HG03095 (cell line): ENCODE measurements around the gene TMEM203.
"Not testable (repeated sequence)": the region's sequence is repeated elsewhere in the genome, so short reads cannot be mapped to it uniquely, and the experiment has no call there.

ENCODE experiments used
- ATAC-seq: cut with Tn5 transposase; IDR thresholded peaks from one replicate; pipeline ENCODE4 v1.9.1; 2021; ENCODE audit warnings: moderate library complexity; ENCODE audit not compliant: unreplicated experiment

TMEM203 gene

DNA sequence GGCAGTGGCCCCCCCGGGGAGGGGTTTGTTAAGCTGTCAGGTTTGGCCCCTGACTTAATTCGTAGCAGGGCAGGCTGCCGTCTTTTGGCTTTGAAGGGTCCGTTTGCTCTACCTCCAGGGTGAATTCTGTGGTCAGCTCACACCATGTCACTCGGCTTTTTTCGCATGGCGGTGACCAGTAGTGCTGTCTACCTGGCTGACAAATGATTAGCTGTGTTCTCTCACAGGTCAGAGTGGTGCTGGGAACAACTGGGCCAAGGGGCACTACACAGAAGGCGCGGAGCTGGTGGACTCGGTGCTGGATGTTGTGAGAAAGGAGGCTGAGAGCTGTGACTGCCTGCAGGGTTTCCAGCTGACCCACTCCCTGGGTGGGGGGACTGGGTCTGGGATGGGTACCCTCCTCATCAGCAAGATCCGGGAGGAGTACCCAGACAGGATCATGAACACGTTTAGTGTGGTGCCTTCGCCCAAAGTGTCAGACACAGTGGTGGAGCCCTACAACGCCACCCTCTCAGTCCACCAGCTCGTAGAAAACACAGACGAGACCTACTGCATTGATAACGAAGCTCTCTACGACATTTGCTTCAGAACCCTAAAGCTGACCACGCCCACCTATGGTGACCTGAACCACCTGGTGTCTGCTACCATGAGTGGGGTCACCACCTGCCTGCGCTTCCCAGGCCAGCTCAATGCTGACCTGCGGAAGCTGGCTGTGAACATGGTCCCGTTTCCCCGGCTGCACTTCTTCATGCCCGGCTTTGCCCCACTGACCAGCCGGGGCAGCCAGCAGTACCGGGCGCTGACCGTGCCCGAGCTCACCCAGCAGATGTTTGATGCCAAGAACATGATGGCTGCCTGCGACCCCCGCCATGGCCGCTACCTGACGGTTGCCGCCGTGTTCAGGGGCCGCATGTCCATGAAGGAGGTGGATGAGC lies 37.1 kb upstream of the TMEM203 start:
- ATAC-seq, result no peak

DNA sequence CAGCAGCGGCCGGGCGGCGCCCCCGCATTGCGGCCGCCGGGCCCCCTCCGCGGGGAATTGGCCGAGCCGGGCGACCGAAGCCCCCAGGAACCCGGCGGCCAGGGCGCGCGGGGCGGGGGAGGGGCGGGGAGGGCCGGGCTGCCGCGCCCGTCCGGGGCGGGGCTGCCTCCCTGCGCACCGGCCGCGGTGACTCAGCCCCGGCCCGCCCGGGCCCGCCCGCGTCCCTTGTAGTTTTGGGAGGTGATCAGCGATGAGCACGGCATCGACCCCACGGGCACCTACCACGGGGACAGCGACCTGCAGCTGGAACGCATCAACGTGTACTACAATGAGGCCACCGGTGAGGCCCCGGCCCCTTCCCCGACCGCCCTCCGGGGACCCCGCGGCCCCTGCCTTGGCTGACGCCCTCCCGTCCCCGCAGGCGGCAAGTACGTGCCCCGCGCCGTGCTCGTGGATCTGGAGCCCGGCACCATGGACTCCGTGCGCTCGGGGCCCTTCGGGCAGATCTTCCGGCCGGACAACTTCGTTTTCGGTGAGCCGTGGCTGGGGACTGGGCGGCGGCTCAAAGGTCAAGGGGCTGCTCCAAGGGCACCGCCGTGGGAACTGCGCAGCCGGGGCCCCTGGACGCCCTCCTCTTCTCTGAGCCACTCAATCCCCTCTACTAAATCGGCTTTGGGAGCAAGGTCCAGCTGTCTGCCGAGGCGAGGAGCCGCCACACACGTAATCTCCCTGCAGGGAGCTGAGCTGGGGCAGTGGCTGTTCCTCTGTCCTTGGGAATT lies 36.2 kb upstream of the TMEM203 start:
- no peak for ATAC-seq

DNA sequence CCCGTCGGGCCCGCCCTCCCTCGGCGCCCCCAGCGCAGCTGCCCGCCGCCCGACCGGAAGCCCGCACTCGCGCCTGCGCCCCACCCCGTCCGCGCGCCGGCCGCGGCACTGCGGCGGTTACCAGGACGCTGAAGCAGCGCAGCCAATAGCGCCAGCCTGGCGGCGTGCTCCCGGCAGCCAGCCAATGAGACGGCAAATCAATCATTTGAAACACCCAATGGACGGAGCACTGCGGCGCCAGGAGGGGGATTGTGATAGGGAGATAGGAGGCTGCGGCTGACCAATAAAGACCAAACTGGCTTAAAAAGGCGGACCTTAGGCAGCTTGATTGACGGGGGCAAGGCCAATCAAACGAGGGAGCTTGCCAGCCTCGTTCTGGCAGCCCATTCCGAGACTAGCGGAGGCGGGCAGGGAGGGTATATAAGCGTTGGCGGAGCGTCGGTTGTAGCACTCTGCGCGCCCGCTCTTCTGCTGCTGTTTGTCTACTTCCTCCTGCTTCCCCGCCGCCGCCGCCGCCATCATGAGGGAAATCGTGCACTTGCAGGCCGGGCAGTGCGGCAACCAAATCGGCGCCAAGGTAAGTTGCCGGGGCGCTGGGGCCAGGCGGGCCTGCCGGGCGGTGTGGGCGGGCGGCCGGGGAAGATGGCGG lies 35.5 kb upstream of the TMEM203 start, which contains the start of gene TUBB4B:
Gene TUBB4B (plus strand): TSS at position 447 of the 649 bp plus-strand sequence. CDS start 74 bp downstream, at position 521.
- ATAC-seq, result peak; percentile 53

DNA sequence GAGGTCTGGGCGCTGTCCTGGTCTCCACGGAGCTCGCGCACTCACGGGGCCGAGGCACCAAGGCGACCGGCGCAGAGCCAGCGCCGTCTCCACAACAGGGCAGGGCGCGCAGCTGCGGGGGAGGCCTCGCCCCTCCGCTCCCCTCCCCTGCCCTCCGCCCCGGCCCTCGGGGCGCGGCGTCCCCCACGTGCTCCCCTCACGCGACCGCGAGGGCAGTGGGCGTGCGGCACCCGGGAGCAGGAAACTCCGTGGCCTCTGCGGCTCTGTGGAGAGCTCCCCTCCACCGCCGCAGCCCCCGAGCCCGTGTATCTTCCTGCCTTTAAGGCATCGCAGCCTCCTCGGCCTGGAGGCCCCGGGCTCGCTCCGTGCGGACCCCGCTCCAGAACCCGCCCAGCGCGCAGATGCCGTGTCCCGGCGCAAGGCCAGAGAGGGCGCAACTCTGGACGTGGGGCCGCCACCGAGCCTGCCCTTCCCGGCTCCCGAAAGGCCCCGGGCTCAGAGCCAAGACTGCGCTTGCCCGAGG lies 34.9 kb upstream of the TMEM203 start:
- ATAC-seq, result peak; percentile 10

DNA sequence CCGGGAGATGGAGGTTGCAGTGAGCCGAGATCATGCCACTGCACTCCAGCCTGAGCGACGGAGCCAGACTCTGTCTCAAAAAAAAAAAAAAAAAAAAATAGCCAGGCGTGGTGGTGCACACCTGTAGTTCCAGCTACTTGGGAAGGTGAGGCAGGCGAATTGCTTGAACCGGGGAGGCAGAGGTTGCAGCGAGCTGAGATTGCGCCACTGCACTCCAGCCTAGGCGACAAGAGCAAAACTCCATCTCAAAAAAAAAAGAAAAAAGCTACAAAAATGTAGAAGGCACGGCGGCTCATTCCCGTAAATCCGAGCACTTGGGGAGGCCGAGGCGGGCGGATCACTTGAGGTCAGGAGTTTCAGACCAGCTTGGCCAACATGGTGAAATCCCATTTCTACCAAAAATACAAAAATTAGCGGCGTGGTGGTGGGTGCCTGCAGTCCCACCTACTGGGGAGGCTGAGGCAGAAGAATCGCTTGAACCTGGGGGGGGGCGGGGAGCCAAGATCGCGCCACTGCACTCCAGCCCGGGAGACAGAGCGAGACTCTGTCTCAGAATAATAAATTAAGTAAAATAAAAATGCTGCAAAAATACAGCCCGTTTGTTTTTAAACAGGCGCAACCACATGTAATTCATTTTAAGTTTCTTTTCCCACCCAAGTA lies 34.2 kb upstream of the TMEM203 start:
- ATAC-seq, result not testable (repeated sequence)

DNA sequence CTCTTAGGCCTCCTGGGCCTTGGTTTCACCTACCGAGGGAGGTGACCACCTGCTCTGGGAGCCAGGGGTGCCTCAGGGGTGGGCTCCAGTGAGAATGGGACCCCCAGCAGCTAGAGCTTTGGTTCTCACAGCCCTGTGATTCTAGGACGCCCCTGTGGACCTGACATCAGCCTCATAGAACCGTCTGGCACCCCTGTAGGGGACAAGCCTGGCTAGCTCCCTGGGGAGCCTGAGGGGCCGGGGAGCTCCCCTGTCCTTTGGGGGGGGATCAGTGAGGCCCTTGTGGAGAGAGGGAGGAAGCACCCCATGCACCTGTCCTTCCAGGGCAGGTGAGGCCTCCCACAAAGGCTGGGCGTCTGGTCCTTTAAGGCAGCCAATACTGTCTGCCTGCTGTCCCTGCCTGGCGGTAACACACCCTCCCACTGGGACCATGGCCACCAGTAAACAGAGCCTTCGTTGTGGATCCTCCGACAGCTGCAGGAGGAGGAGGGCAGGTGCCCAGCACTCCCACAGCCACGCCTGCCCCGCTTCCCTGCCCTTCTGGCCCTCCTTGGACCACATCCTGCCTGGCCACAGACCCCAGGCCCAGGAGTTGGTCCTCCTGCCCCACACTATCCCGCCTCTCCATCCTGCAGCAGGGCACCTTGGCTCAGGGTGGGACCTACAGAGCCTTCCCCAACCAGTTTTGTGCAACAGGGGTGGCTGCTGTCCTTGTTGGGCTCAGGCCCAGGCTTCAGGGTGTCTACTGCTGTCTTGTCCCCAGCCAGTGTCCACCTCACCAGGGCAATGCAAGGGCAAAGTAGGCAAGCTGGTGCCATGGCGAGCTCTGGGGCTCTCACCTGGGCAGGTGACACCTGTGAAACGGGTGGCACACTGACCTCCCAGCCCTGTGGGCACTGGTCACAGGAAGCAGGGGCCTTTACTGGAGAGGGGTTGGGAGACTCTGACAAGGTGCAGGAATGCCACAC lies 32.6 kb upstream of the TMEM203 start:
- no peak for ATAC-seq

DNA sequence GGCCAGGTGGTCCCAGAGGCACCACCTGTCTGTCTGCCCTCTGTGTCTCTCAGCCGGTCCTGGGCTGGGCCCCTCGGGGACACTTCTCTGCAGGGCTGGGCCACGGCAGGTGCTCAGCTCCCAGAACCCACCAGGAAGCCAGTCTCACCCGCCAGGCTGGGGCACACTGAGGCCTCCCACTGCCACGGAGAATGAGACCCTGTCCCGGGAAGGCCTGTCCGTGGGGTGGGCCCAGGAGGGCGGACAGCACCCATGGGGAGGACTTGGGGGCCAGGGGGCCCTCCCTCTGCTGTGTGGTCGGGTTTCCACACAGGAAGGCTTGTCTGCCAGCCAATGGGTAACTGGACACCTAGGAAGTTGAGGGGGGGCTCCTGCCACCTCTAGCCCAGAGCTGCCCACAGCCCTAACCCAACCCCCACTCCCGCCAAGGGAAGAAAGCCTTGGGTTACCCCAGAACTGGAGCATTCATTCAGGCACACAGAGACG lies 31.5 kb upstream of the TMEM203 start:
- ATAC-seq, result no peak

DNA sequence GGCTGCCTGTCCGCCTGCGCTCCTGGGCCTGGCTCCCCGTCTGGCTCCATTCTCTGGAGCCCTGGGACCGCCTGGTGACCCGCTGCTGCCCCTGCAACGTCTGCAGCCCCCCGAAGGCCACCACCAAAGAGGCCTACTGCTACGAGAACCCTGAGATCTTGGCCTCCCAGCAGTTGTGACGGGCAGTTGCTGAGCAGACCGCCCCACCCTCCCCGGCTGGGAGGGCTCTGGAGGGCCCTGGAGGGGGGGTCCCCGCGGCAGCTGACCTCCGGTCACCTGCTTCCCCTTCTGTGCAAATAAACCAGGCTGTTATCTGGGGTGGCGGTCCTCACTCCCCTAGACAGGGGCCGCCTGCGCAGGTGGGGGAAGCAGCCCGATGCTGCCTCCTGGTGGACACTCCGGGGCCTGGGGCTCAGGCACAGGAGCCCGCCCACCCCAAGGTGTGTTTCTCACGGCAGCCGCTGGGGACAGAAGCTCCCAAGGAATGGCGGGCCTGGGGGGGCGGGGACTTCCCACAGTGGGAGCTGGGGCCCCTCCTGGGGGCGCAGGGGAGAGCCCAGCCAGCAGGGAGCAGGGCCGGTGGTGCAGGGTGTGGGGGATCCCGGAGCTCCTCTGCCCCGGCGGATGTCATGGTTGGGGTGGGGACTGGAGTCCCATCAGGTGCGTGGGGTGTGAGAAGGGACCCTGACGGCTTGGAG lies 30.9 kb upstream of the TMEM203 start:
- peak; percentile 20 for ATAC-seq

DNA sequence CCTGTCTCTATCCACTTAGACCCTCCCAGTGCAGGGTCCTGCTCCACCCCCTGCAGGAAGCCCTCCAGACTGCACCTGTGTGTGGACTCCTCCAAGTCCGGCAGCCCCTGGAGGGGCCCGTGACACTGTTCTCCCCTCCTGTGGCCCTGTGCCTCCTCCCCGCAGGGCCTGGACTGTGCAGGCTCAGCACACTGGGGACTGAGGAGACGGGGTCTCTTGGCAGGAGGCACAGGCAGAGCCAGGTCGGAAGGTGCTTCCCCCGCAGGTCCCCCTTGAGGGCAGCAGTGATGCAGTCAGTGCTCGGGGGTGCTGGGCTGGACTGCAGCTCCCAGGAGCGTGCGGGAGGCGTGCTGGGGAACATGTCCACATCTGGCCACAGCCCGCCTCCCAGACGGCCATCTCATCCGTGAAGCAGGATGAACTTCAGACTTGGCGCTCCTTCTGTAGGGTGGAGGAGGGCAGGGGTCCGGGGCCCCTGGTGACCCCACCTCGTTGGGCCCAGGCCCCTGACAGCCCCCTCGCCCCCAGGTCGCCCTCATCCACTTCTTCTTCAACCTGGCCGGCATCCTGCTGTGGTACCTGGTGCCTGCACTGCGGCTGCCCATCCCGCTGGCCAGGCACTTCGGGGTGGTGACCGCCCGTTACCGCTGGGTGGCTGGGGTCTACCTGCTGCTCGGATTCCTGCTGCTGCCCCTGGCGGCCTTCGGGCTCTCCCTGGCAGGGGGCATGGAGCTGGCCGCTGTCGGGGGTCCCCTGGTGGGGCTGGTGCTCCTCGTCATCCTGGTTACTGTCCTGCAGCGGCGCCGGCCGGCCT lies 30.2 kb upstream of the TMEM203 start:
- no peak for ATAC-seq

DNA sequence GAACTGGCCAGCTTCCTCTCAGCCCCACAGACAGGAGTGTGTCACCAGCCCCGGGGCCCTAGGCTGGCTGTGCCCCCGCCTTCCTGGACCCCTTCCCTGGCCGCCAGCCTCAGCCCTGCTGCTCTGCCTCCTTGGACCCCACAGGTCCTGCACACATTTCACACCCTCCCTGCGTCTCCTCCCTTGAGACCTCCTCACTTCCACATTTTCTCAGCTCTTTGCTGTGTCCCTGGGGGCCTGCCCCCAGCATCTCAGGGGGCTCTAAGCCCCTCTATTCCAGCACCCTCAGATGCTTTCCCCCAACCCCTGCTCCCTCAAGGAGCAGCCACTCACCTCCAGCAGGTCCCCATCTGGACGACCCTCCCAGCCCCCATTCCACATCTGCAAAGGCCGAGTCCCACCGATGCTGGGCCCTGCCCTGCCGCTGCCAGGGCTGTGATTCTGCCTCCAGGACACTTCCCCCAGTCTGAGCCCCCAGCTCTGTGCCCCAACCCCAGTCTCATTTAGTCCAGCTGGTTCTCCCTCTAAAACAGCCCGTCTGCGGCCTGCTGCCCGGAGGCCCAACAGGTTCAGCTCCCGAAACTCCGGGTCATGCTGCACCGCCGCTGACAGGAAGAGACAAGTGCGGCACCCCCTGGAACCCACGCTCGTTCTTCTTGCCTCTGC lies 29.4 kb upstream of the TMEM203 start:
- no peak for ATAC-seq

DNA sequence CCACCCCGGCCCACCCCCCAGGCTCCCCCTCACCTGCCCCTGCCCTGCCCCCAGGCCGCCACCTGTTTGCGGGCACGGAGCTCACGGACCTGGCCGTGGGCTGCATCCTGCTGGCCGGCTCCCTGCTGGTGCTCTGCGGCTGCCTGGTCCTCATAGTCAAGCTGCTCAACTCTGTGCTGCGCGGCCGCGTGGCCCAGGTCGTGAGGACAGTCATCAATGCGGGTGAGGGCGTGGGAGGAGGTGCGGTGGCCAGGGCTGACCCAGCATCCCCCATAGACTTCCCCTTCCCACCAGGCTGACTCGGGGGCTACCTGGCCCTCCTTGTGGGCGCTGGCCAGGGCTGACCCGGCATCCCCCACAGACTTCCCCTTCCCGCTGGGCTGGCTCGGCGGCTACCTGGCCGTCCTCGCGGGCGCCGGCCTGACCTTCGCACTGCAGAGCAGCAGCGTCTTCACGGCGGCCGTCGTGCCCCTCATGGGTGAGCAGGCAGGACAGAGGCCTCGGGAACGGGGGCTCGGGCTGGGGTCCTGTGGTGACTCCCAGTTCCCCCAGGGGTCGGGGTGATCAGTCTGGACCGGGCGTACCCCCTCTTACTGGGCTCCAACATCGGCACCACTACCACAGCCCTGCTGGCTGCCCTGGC lies 28.7 kb upstream of the TMEM203 start:
- ATAC-seq, result no peak

DNA sequence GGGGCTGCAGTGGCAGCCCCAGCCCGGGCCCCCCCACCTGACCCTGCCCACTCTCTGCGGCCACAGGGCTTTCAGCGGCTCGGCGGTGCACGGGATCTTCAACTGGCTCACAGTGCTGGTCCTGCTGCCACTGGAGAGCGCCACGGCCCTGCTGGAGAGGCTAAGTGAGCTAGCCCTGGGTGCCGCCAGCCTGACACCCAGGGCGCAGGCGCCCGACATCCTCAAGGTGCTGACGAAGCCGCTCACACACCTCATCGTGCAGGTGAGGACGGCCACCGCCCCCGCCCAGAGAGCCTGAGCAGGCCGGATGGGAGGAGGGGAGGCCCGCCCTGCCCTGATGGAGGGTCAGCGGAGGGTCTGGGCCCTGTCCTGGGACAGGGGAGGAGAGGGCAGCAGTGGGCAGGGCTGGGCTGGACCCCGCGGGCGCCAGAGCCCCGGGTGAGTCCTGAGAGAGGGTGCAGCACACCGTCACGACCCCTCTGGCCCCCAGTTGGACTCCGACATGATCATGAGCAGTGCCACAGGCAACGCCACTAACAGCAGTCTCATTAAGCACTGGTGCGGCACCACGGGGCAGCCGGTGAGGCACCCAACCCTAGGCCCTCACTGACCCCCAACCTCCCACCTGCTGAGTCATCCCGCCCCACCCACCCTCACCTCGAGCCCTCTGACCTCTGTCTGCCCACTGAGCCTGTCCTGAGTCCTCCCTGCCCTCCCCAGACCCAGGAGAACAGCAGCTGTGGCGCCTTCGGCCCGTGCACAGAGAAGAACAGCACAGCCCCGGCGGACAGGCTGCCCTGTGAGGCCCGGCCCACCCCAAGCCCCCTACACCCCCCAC lies 27.9 kb upstream of the TMEM203 start:
- no peak for ATAC-seq

DNA sequence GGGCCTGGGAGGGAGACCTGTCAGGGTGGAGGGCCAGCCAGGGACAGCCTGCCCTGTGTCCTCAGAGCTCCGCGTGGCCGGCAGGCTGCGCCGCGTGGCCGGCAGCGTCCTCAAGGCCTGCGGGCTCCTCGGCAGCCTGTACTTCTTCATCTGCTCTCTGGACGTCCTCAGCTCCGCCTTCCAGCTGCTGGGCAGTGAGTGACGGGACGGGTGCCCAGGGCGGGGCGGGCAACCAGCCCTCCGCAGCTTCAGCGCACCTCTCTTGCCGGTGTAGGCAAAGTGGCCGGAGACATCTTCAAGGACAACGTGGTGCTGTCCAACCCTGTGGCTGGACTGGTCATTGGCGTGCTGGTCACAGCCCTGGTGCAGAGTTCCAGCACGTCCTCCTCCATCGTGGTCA lies 27.1 kb upstream of the TMEM203 start:
- no peak for ATAC-seq

DNA sequence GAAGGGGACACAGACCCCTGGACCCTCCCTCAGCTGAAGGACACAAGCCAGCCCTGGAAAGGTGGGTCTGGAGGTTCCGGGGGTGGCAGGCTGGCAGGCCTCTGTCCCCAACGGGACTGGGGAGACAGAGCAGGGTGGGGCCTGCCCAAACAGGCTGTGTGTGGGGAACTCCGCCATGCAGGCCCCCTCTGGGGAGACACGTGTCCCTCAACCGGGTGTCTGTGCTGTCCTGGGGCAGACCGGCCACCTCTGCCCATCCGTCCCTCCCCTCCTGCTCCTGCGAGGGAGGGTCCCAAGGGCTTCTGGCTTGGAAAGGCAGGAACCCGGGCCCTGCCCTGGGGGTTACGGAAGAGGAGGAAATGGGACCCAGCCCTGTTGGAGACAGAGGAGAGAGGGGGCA lies 26.7 kb upstream of the TMEM203 start:
- no peak for ATAC-seq

DNA sequence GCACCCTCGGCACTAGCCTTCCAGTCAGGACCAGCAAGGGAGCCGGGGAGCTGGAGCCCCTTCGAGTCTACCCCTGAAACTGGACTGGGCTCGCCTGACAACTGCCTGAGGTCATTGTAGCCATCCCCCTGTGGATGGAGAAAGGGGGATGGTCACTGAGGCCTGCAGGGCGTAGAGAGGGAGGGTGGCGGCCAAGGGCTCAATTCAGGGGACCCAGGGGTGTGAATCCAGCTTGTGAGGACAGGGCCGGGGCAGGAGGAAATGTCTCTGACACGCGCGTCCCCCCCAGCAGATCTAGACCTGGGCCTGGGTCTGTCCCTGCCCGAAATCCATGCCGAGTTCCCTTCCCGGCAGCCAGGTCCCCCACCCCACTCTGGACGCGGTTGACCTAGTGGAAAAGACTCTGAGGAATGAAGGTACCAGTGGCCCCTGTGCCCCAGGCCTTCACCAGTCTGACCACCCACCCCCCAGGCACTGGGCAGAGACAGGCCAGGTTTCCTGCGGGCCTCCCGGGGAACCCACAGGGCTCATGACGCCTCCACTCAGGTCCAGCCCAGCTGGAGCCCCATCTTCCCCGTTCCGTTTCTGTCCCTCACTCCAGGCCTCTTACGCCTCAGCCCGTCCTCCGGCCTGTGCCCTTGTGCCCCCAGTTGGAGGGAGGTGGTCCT lies 26.1 kb upstream of the TMEM203 start:
- ATAC-seq, result no peak
